PFSK-1 (cell line): ENCODE data around the gene HID1.

Experiments used
- FOXP2 ChIP-seq: optimal IDR thresholded peaks from 2 replicates; pipeline ENCODE3; 2011; ENCODE audit warnings: borderline replicate concordance, control low read depth, inconsistent platforms; ENCODE audit not compliant: insufficient read depth; ENCODE audit errors: extremely low read length, extremely low read depth
- POLR2AphosphoS5 ChIP-seq: IDR thresholded peaks from 2 replicates; pipeline ENCODE4 v1.6.1; 2012; ENCODE audit warnings: low read depth, mild to moderate bottlenecking, control low read depth, low read length, moderate library complexity
- SIN3A ChIP-seq: IDR thresholded peaks from 2 replicates; pipeline ENCODE4 v1.6.1; 2012; ENCODE audit warnings: mild to moderate bottlenecking, low read length, moderate library complexity, borderline replicate concordance; ENCODE audit not compliant: insufficient read depth
- TF ChIP-seq, protein P1 (sequence below), 2 experiments: IDR thresholded peaks; 2 replicates each; pipeline versions ENCODE4 v1.6.1 to v1.8.0; 2011 to 2012; ENCODE audit warnings: low read depth in 2 of 2, low read length in 2 of 2, control low read depth in 1 of 2, inconsistent platforms in 1 of 2, mild to moderate bottlenecking in 1 of 2, moderate library complexity in 1 of 2; ENCODE audit not compliant: insufficient read depth in 1 of 2

DNA sequence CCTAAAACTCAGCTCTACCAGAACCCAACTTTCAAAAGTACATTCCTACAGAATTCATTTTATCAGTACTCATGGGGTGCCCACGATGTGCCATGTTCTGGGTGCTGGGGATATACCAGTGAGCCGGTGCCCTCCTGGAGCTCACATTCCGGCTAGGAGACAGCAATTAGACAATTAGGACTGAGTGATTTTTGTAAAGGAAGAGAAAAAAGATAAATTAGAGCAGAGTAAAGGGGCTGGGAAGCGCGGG lies 39.5 kb upstream of the HID1 start:
- TF ChIP-seq, protein P1, sequence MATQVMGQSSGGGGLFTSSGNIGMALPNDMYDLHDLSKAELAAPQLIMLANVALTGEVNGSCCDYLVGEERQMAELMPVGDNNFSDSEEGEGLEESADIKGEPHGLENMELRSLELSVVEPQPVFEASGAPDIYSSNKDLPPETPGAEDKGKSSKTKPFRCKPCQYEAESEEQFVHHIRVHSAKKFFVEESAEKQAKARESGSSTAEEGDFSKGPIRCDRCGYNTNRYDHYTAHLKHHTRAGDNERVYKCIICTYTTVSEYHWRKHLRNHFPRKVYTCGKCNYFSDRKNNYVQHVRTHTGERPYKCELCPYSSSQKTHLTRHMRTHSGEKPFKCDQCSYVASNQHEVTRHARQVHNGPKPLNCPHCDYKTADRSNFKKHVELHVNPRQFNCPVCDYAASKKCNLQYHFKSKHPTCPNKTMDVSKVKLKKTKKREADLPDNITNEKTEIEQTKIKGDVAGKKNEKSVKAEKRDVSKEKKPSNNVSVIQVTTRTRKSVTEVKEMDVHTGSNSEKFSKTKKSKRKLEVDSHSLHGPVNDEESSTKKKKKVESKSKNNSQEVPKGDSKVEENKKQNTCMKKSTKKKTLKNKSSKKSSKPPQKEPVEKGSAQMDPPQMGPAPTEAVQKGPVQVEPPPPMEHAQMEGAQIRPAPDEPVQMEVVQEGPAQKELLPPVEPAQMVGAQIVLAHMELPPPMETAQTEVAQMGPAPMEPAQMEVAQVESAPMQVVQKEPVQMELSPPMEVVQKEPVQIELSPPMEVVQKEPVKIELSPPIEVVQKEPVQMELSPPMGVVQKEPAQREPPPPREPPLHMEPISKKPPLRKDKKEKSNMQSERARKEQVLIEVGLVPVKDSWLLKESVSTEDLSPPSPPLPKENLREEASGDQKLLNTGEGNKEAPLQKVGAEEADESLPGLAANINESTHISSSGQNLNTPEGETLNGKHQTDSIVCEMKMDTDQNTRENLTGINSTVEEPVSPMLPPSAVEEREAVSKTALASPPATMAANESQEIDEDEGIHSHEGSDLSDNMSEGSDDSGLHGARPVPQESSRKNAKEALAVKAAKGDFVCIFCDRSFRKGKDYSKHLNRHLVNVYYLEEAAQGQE (IDR thresholded peaks at IDR 0.05; ENCODE audit: insufficient read depth in 1 of 2, low read depth in 2 of 2, low read length in 2 of 2): no peak
- no peak for TF ChIP-seq SIN3A
- no peak for TF ChIP-seq POLR2AphosphoS5
- TF ChIP-seq FOXP2: no peak
